ENCODE measurements around the gene CDK17.

CDK17 gene

GRCh38 chr12:96257550-96258103 is 142.6 kb downstream of the CDK17 start:
- no peak for DNase-seq

DNA sequence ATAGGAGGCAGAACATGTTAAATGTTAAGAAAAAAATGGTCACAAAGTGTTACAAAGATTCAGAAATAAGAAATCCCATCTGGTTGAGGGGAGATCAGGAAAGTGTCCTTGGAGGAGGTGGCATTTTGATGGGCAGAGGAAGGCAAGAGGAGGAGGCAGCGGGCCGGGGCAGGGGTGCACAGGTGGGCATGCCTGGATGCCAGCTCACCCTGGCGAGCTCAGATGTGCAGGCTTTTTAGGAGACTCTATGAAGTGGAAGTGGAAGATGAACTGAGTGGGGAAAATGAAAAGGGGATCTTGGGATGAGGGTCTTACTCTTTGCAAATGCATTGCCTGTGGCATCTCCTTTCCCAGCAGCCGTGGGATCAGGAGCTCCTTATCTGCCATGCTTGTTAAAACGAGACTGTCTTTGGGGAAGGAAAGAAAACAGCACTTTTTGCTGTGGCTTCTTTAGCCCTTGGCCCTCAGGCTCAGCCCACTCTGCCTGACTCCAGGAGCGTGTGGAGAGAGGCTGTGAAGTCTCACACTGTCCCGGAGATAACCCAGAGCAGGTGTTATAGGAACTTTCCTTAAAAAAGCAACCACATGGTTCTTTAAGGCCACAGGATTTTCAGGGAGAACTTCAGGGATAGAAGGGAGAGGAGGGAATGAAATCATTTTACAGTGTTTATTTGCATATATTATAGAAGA is 143.4 kb downstream of the CDK17 start:
- DNase-seq = no peak

- no peak for DNase-seq
Measured at GRCh38 chr12:96255077-96255476, 145.2 kb downstream of the CDK17 start.

DNA sequence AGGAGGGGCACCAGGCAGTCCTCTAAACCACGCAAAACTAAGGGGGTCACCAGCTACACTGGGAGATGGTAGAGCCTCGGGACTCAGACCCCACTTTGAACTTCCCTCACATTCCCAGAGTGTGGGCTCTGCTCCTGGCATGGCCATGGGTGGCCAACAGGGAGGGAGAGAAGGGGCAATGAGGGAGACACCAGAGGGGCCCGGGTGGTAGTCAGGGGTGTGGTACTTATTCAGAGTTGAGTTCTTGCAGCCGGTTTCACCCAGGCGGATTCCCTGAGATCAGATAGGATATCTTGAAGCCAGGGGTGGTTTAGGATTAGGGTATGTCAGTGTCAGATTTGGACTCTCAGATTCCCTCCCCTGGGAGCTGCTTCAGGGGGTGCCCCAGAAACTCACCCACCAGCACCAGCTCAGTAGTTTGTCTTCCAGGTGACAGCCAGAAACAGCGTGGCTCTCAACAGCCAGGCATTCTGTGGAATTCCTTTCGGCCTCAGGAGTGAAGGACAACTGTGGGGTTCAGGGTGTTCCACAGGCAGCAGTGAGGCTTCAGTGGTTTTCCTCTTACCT is 150.0 kb downstream of the CDK17 start:
- DNase-seq = no peak

DNA sequence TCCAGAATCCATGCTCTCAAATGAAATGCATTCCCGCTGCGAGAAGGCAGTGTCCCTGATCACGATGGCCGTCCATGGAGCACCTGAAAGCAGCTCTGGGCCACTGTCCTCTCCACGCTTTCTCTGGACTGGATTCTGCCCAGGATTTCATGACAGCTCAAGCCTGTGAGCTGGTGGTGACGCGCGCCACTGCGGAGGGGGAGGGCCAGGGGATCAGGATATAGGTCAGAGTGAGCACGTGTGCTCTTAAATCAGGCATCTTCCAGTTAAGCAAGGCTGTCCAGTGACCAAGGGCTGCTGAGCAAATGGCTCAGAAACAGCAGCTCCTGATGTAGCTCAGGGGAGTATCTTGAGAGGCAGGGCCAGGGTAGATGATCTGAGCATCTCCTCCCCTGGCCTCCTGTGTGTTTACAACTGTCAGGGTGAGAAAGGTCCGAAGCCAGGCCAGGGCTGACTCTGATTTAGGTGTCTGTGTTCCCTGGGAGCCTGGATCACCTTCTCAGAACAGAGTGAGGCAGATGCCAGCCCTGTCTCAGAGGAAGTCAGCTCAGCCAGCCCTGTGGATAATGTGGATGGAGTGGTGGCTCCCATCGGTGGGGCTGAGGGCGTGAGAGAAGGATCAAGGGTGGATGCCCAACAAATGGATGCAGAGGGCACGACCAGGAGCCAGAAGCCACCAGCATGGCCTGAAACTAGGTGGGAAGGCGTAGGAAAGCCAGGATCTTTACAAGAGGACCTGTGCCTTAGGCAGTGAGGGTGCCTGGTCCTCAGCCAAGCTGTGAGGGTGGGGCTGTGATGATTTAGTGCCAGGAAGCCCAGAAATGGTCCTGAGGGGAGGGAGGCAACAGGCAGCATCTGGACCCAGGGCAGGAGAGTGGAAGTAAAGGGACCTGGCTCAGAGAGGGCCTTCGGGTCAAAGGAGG is 150.8 kb downstream of the CDK17 start:
- no peak for DNase-seq

GRCh38 chr12:96248136-96248931 is 151.9 kb downstream of the CDK17 start:
- DNase-seq = peak; percentile 29

DNA sequence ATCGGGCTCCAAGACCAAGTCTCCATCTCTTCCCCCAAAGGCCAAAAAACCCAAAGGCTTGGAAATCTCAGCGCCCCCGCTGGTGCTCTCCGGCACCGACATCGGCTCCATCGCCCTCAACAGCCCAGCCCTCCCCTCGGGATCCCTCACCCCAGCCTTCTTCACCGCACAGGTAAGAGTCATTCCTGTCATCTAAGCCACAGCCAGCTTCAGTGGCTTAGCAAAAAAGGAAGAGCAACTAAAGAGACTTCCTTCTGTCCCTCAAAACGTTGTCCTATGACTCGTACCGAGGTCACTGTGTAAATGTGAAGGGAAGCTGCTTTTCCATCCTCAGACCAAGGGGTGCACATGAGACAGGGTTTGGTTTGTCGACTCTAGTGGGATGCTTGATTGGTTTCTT is 152.7 kb downstream of the CDK17 start:
- no peak for DNase-seq

DNA sequence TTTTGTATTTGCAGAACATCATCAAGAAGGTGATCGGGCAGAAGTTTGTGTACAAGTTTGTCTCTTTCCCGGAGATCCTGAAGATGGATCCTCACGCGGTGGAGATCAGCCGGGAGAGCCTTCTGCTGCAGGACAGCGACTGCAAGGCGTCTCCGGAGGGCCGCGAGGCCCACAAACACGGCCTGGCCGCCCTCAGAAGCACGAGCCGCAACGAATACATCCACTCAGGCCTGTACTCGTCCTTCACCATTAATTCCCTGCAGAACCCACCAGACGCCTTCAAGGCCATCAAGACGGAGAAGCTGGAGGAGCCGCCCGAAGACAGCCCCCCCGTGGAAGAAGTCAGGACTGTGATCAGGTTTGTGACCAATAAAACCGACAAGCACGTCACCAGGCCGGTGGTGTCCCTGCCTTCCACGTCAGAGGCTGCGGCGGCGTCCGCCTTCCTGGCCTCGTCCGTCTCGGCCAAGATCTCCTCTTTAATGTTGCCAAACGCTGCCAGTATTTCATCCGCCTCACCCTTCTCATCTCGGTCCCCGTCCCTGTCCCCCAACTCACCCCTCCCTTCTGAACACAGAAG is 153.2 kb downstream of the CDK17 start:
- DNase-seq = no peak

DNA sequence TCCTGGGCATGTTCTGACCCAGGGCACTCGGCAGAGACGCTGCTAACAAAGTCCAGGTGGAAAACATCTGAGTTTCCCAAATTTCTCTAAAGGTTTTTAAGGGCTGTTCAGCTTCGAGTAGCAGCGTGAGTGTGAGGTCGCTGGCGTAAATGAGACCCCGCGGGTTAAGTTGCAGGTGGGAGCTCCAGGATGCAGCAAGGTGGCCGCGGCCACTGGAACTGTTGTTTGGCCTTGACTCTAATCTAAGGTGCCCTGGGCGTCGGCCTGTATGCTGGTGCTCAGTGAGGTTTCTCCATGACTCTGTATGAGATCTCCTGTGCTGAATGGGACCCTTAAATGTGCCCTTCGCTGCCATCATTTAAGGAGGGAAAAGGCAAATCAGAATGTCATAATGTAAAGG is 155.4 kb downstream of the CDK17 start:
- DNase-seq = no peak

- no peak for DNase-seq
Measured at GRCh38 chr12:96242597-96242996, 157.6 kb downstream of the CDK17 start.

DNA sequence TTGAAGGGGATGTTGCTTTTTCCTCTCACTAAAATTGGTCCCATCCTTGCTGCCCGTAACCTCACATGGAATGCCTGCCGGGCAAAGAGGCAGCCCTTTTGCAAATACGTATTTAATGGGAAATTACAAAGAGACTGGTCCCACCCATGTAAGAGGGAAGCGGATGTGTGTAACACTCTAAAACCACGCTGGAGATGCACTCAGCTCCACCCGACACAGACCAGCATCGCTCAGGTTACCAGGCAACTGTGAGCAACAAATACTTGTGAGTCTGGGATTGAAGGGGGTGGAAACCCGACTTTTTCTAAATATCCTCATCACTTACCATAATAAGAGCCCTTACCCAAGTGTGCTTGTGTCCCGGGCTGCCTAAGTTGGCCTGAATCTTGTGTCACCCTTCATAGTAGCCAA is 158.4 kb downstream of the CDK17 start:
- DNase-seq = no peak

DNA sequence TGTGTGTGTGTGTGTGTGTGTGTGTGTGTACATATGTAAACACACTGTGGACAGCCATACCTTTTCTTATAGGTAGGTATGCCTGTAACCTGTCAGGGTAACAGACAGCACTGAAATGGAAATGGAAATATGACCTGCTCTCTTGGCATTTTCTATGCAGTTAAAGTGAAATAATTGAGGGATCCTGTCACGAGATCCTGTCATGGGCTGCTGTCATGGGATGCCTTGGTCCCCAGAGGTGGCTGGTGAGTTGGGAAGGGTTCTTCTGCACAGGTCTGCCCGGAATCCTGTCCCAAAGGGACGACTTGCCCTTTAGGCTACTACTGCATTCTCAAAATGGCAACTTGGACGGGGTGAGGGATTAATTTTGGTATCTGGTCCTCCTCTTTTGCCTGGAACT is 158.8 kb downstream of the CDK17 start:
- DNase-seq = no peak

DNA sequence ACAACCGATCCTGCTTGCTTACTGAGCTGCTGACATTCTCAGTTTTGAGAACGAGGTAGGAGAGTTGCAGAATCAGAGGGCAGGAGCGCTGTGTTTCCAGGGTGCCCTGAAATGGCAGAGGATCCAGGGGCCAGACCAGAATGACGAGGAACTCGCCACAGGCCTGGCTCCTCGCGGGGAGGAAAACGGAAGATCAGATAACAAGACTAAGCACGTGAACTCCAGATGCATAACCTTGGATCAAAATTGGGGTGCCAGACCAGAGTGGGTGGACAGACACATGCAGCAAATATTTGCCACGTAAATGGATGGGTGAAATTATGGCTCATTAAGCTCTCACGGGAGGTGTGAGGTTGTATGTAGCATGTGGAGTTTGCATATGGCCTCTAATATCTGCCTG is 159.6 kb downstream of the CDK17 start:
- no peak for DNase-seq

DNA sequence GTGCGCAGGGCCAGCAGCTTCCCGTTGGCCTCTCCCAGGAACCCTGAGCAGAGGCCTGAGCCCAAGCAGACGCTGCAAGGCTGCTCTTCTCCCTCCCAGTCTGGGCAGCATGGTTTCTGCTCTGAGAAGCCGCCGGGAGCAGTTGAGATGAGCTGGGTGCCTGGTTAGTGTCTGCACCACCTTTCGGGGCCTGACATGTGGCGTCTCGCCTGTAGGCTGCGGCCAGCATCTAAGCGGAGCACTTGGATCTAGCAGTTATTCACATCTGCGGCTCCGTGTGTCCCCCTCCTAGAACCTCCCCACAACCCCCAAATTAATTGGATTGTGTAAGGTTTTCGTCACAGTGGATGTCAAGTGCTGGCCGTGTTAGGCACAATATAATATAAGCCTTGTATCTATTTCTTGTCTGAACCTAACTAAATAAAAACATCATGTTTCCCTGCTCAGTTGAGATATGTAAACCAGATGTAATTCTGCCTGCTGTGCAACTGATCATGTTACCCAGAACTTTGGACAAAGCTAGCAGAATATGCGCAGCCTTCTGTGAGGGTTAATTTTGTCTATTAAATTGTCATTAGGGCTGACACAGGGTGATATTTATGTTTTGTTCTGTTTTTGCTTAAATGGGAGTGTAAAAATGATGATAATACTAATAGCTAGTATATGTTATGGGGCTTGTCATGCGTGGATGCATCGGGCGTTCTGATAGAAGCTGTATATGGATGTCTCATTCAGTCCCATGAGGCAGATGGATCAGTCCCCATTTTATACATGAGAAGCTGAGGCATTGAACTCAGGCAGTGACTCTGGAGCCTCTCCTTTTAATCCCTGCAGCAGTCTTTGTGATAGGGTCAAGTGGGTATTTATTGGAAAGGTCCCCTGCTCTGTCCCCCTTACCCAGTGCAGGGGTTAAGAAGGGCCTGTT is 160.3 kb downstream of the CDK17 start:
- peak; percentile 38 for DNase-seq

DNA sequence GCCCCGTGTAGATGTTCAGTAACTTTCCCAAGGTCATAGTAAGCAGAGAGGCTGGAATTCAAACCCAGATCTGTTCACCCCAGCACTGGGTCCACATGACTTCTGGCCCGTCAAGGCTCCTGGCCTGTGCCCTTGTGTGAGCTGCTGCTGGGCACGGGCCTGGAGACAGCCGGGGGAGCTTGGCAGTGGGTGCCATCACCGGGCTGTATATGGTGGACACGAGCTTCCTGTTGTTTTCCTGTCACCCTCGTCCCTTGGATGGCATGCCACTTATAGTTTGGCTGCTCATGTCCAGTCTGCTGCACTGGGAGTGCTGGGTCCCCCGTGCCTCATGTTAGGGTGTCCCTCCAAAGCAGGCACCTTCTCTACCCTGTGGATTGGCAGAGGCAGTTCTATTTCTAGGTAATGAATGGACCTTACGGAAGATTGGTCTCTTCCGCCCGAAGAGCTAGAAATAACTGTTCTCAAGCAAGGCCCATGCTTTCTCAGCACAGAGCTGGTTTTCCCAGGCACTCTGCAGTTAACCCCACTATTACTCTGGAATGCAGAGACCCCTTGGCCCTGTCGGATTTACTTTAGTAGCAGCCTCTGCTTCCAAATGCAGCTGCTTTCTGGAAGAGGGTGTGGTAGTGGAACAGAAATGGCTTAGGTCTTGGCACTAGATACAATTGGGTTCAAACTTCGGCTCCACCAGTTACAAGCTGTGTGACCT is 161.7 kb downstream of the CDK17 start:
- no peak for DNase-seq

GRCh38 chr12:96237465-96238077 is 162.7 kb downstream of the CDK17 start:
- DNase-seq = no peak

- no peak for DNase-seq
Measured at GRCh38 chr12:96237035-96237434, 163.2 kb downstream of the CDK17 start.

DNA sequence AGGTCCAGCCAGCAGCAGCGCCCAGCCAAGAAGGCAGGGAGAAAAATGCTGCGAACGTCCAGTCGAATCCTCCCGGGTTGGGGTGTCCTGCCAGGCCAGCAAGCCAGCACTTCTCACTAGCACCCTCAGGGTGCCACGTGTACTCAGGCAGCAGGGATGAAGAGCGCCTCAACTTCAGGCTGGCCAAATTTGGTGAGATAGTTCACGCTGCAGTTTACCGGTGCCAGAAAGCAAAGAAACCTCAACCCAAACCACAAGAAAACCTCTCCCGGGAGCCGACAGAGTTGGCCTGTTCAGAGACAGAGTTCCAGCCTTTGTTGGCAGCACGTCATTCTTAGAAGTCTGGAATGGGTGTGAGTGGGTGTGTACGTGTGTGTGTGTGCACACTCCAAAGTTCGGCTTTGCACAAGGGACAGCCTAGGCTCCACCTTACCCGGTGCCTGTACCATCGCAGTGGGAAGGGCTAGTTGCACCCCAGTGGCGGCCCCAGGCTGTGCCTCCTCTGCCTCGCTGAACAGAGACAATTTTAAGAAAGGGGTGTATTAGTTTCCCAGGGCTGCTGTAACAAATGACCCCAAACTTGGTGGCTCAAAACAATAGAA is 163.9 kb downstream of the CDK17 start:
- DNase-seq = no peak

DNA sequence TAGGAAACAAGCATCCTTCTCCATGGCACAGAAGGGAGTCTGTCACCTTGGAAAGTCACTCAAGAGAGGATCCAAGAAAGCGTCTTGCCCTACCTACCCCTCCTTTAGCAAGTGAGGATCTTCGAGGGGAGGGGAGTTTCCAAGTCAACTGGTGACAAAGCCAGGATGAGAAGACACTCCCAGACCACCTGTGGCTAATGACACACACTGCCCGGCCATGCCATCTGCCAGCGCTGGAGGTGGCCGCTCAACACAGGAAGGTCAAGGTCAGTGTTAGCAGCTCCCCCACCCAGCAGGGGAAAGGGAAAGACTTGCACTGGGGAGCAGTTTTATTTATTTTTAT is 164.8 kb downstream of the CDK17 start:
- DNase-seq = no peak

Measured in NCI-H1694 treated with DMSO at 0.1 percent for 48 hours (cell line).